ENCODE data around the gene SCAF4.

DNA sequence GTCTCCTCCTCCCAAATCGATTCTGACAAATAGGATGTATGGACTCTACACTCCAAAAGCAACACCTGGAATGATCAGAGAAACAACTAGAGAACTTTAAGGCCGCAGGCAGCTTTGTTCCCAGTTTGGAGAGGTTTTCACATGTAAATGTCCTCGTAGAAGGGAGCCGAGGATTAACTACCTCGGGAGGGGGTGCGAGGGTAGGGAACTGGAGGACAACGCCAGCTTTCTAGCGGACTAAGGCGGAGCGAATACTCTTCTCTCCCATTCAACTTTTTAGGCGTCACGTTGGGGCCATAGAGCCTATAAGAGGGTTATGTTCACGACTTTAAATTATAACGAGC is 1.2 kb downstream of the SCAF4 start:
- TF ChIP-seq, protein P1, sequence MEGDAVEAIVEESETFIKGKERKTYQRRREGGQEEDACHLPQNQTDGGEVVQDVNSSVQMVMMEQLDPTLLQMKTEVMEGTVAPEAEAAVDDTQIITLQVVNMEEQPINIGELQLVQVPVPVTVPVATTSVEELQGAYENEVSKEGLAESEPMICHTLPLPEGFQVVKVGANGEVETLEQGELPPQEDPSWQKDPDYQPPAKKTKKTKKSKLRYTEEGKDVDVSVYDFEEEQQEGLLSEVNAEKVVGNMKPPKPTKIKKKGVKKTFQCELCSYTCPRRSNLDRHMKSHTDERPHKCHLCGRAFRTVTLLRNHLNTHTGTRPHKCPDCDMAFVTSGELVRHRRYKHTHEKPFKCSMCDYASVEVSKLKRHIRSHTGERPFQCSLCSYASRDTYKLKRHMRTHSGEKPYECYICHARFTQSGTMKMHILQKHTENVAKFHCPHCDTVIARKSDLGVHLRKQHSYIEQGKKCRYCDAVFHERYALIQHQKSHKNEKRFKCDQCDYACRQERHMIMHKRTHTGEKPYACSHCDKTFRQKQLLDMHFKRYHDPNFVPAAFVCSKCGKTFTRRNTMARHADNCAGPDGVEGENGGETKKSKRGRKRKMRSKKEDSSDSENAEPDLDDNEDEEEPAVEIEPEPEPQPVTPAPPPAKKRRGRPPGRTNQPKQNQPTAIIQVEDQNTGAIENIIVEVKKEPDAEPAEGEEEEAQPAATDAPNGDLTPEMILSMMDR (IDR thresholded peaks at IDR 0.05 in 4 of 5, conservative IDR thresholded peaks at IDR 0.05 in 1 of 5) = no peak
- TF ChIP-seq POLR2A (IDR thresholded peaks at IDR 0.05) = no peak

Data from gastrocnemius medialis (tissue), 4 donors.